HUES48 (cell line): ENCODE results near the gene RELB.

Experiments
- H3K27ac ChIP-seq: one replicate; pipeline ENCODE4 v1.7.0; 2013; ENCODE audit warnings: low read depth, low read length, inconsistent platforms
- H3K27me3 ChIP-seq: 2 replicates; pipeline ENCODE4 v1.6.1; 2013; ENCODE audit warnings: mild to moderate bottlenecking, low read length; ENCODE audit not compliant: control insufficient read depth, insufficient read depth
- H3K36me3 ChIP-seq: 2 replicates; pipeline ENCODE4 v1.6.1; 2013; ENCODE audit warnings: low read length; ENCODE audit not compliant: control insufficient read depth, insufficient read depth
- H3K4me1 ChIP-seq: 2 replicates; pipeline ENCODE4 v1.6.1; 2013; ENCODE audit warnings: mild to moderate bottlenecking, low read length; ENCODE audit not compliant: control insufficient read depth, insufficient read depth
- H3K4me3 ChIP-seq: 2 replicates; pipeline ENCODE4 v1.5.1; 2013; ENCODE audit warnings: mild to moderate bottlenecking, low read depth, low read length
- H3K9ac ChIP-seq: 2 replicates; pipeline ENCODE4 v1.6.1; 2013; ENCODE audit warnings: mild to moderate bottlenecking, low read depth, low read length, moderate library complexity
- H3K9me3 ChIP-seq: 2 replicates; pipeline ENCODE4 v1.6.1; 2013; ENCODE audit warnings: low read length; ENCODE audit not compliant: control insufficient read depth, insufficient read depth

RELB gene

GRCh38 chr19:45063851-45064801 lies 62.9 kb downstream of the RELB start:
- Histone ChIP-seq H3K4me1 (peaks cover 2% of the 10 kb centered on the region; the same call in 1 of the 2 replicates), H3K9me3 (no peaks in the 10 kb centered on the region), H3K9ac (no peak overlapping the region; the same call in 1 of the 2 replicates), H3K27ac (no peak overlapping the region), H3K4me3 (no peak overlapping the region), H3K27me3 (no peaks in the 10 kb centered on the region), H3K36me3 (peaks cover 73% of the 10 kb centered on the region)

GRCh38 chr19:45066921-45067661 lies 65.8 kb downstream of the RELB start:
- no peak overlapping the region for H3K27ac ChIP-seq
- no peak overlapping the region for H3K4me3 ChIP-seq
- no peaks in the 10 kb centered on the region for H3K9me3 ChIP-seq
- no peaks in the 10 kb centered on the region for H3K27me3 ChIP-seq
- H3K36me3 ChIP-seq = peaks cover 74% of the 10 kb centered on the region
- H3K9ac ChIP-seq = no peak overlapping the region
- no peaks in the 10 kb centered on the region for H3K4me1 ChIP-seq

DNA sequence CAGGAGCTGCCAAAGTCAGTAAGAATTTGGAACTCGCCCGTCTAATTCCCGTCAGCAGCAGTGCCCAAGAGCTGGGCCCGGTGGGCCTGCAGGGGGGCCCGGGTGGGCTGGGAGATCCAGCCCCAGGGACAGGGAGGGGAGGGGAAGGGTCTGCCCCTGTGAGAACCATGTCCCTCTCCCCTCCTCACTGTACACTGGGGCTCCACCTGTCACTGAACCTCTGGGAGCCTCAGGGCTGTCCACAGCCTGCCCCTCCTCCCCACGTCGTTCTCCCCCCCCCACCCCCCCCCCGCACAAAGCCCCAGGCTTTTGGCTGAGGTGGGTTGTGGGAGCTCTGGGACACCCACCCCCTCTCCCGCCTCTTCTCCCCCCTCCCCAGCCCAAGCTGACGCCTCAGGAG lies 66.8 kb downstream of the RELB start:
- Histone ChIP-seq H3K9ac (no peak overlapping the region), H3K27ac (no peak overlapping the region), H3K27me3 (no peaks in the 10 kb centered on the region), H3K9me3 (no peaks in the 10 kb centered on the region), H3K4me1 (no peaks in the 10 kb centered on the region), H3K4me3 (no peak overlapping the region), H3K36me3 (peaks cover 74% of the 10 kb centered on the region)

- H3K4me1 ChIP-seq = no peaks in the 10 kb centered on the region
- H3K9ac ChIP-seq = no peak overlapping the region
- no peaks in the 10 kb centered on the region for H3K27me3 ChIP-seq
- H3K27ac ChIP-seq = no peak overlapping the region
- no peaks in the 10 kb centered on the region for H3K9me3 ChIP-seq
- no peak overlapping the region for H3K4me3 ChIP-seq
- peaks cover 65% of the 10 kb centered on the region for H3K36me3 ChIP-seq
Measured at GRCh38 chr19:45069056-45069455, 67.8 kb downstream of the RELB start.

GRCh38 chr19:45070214-45070613 lies 69.0 kb downstream of the RELB start:
- no peaks in the 10 kb centered on the region for H3K27me3 ChIP-seq
- H3K36me3 ChIP-seq = peaks cover 62% of the 10 kb centered on the region
- H3K27ac ChIP-seq = no peak overlapping the region
- H3K4me1 ChIP-seq = peaks cover 7% of the 10 kb centered on the region; the same call in 1 of the 2 replicates
- H3K4me3 ChIP-seq = no peak overlapping the region
- H3K9ac ChIP-seq = no peak overlapping the region
- H3K9me3 ChIP-seq = no peaks in the 10 kb centered on the region

DNA sequence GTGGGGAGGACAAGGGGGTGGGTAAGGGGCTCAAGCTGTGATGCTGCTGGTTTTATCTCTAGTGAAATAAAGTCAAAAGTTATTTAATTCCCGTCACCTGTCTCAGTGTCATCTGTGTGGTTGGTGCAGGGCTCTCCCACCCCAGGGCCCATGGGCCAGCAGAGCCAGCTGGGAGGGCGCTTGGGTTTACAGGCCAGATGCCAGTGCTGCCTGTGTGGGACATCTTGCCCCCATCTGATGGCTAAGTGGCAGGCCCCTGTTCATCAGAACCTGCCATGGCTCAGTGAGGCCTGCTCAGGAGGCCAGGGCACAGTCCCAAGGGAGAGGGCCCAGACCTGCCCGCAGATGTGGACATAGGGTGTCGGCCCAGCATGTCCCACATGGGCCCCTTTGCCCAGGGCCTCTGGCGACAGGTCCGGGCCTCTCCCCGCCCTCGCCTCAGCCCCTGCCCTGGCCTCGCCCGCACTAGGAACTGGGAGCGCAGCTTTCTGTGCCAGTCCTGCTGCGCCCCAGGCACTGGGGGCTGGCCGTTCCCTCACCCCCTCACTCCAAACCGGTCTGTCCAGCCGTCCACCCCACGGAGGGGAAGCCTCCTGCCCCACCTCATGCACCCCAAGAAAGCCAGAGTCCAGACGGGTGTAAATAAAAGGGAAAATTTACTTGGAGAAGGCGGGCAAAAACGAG lies 69.7 kb downstream of the RELB start:
- H3K9me3 ChIP-seq = no peaks in the 10 kb centered on the region
- peaks cover 7% of the 10 kb centered on the region; the same call in 1 of the 2 replicates for H3K4me1 ChIP-seq
- H3K9ac ChIP-seq = no peak overlapping the region
- H3K27ac ChIP-seq = no peak overlapping the region
- no peak overlapping the region for H3K4me3 ChIP-seq
- H3K27me3 ChIP-seq = no peaks in the 10 kb centered on the region
- peaks cover 55% of the 10 kb centered on the region for H3K36me3 ChIP-seq

DNA sequence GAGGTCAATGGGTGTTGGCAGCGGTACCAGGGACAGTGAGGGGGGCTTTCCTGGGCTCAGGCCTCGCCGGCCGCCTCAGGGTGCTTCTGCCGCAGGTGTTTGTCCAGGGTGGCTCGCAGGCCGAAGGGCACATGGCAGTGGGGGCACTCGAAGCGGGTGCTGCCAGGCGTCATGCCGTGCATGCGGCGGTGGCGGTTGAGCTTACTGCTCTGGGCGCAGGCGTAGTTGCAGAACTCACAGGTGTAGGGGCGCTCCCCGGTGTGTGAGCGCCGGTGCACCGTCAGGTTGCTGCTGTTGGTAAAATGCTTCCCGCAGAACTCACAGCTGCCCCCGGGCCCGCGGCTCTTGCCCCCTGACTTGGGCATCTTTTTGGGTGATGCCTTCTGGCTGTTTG lies 70.3 kb downstream of the RELB start:
- Histone ChIP-seq H3K36me3 (peaks cover 54% of the 10 kb centered on the region), H3K9ac (no peak overlapping the region), H3K4me1 (peaks cover 8% of the 10 kb centered on the region), H3K9me3 (no peaks in the 10 kb centered on the region), H3K4me3 (no peak overlapping the region), H3K27ac (no peak overlapping the region), H3K27me3 (no peaks in the 10 kb centered on the region)

DNA sequence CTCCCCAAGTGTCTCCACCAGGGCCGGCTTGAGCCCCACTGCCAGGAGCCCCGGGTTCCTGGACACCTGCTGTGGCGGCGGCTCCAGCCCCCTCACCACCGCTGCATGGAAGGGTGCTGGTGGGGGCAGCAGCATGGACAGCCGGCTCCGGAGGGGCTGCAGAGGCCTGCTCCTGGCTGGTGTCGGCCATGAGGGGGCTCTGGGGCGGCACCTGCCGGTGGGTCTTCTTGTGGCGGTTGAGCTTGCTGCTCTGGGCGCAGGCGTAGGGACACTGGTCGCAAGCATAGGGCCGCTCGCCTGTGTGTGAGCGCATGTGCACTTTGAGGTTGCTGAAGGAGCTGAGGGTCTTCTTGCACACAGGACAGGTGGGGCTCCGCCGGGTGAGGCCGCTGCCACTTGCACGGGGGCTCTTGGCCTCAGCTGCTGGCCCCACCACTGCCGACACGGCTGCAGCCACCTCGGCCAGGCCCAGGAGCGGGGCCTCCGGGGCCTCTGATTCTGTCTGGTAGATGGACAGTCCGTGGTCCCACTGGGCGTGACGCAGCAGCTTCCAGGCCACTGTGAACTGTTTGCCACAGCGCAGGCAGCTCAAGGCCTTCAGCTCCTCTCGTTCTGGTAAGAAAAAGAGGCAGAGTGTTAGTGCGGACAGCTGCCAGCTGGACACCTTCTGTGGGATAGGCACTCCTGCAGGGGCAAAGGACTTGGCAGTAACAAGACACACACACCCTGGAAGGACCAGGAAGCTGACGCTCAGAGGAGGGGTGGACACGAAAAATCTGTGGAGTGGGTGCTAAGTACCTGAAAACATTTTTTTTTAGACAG lies 70.9 kb downstream of the RELB start:
- Histone ChIP-seq H3K36me3 (peaks cover 48% of the 10 kb centered on the region), H3K4me3 (no peak overlapping the region), H3K27me3 (no peaks in the 10 kb centered on the region), H3K27ac (no peak overlapping the region), H3K9me3 (no peaks in the 10 kb centered on the region), H3K4me1 (peaks cover 15% of the 10 kb centered on the region), H3K9ac (no peak overlapping the region)

DNA sequence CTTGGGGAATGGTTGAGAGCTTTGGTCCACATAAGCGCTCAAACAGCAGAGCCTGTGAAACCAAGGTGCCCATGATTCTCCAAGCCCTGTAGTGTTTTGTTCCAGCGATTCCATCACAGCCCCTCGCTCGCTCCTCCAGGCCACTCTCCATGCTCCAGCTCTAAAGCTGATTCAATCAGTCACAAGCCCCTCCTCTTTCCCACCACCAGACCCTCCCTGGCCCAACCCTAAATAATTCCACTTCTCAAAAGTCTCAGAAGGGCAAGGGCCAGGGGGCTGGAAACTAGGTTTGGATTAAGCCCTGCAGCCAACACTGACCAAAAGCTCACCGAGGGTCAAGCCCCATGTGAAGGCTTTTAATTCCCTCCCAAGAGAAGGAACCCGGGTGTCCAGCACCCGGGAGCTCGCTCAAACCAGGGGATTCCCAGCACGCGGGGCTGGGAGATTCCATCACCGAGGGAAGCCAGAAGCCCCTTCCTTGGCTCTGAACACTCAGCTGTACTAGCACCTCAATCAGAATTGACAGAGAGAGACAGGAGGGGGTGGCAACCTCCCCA lies 73.6 kb downstream of the RELB start:
- H3K27me3 ChIP-seq = no peaks in the 10 kb centered on the region
- peaks cover 29% of the 10 kb centered on the region for H3K4me1 ChIP-seq
- H3K9ac ChIP-seq = no peak overlapping the region
- H3K36me3 ChIP-seq = peaks cover 36% of the 10 kb centered on the region
- H3K4me3 ChIP-seq = peak overlapping the region; percentile 90
- no peaks in the 10 kb centered on the region for H3K9me3 ChIP-seq
- peak overlapping the region; percentile 62 for H3K27ac ChIP-seq
